ENCODE measurements around the gene EIF4G3.
"Not testable (repeated sequence)": the region's sequence is repeated elsewhere in the genome, so short reads cannot be mapped to it uniquely, and the experiment has no call there.

The EIF4G3 gene

DNA sequence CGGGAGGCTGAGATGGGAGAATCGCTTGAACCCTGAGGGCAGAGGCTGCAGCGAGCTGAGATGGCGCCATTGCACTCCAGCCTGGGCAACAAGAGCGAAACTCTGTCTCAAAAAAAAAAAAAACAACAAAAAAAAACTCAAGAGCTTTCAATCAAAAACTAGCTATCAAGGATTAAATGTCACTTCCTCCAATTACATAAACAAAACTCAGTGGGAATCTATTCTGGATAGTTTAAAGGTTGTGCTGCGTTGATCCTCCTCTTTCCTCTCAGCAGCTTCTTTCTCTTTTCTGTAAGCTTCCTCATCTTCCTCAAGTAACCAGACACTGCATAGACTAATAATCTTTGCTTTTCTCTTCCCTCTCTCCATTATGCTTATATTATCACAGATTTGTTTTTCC is 20.7 kb downstream of the EIF4G3 start:
- no peak for DNase-seq (ENCODE audit: low read depth in 1 of 2, low spot score in 1 of 2)

DNA sequence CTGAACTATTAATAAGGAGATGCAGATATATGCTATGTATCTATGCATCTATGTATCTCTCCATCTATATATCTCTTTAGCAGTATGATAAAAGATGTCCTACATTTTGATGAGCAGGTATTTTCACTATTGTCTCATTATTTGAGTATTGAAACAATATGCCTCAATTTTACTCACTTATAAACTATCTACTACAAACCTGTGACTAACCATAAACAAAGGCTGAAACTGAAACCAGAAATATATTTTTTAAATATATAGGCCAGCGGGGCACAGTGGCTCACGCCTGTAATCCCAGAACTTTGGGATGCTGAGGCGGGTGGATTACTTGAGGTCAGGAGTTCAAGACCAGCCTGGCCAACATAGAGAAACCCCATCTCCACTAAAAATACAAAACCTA is 22.0 kb downstream of the EIF4G3 start:
- DNase-seq (ENCODE audit: low read depth in 1 of 2, low spot score in 1 of 2): no peak

DNA sequence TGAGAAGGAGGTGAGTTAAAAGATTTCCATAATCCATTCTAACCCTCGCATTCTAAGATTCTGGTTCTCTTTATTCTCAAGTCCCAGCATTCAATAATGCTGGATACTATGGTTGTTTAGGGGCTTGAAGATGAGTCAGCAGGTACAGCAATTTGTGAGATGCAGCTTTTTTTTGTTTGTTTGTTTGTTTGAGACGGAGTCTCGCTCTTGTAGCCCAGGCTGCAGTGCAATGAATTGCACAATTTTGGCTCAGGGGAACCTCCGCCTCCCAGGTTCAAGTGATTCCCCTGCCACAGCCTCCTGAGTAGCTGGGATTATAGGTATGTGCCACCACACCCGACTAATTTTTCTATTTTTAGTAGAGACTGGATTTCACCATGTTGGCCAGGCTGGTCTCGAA is 23.3 kb downstream of the EIF4G3 start:
- DNase-seq (ENCODE audit: low read depth in 1 of 2, low spot score in 1 of 2): no peak

DNA sequence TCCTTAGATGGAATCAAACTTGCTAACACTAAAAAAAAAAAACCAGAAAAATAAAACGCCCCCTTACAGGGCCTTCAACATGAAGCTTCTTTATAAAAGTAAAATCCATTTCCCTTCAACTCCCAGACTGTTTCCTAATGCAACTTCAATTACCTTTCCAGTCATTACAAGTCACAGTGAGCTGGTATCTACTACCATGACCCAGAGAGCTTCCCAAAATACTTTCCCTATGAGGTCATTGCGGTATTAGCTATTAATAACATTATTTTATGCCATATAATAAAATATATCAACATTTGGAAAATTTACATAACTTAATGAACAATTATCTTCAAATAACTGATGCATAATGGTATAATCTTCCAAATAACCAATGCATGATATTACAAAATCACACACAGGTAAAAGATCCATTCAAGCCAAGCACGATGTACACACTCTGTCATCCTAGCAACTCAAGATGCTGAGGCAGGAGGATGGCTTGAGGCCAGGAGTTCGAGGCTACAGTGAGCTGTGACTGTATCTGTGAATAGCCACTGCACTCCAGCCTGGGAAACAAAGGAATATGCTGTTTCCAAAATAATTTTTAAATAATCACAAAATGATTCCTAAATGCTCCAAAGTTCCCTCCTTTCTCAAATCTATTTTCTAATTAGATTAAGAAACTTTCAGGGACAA is 24.1 kb downstream of the EIF4G3 start:
- DNase-seq (ENCODE audit: low read depth in 1 of 2, low spot score in 1 of 2): no peak

DNA sequence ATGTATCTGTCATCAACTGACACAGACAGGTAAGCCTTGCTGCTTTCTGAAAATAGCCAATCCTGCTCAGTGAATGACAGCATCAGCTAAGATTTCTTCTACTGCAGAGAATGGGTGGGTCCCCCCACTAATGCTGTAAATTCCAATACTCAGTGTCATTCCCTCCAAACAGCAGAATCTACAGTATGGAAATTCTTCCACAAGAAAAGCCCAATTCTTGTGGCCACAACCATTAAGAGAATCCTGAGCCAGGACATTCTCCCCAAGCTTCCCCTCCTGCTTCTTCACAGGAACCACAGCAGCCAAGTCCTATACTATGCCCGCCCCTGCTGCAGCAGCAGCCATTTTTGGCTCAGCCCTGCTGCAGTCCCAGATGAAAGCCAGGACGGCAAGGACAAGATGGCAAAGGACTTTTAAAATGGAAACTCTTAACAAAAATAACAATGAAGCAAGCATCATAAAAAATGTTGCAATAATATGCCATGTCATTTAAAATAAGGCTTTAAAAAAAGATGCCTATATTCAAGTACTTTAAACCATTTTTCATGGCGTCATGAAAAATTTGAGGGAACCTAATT is 26.8 kb downstream of the EIF4G3 start:
- DNase-seq (ENCODE audit: low read depth in 1 of 2, low spot score in 1 of 2): no peak

DNA sequence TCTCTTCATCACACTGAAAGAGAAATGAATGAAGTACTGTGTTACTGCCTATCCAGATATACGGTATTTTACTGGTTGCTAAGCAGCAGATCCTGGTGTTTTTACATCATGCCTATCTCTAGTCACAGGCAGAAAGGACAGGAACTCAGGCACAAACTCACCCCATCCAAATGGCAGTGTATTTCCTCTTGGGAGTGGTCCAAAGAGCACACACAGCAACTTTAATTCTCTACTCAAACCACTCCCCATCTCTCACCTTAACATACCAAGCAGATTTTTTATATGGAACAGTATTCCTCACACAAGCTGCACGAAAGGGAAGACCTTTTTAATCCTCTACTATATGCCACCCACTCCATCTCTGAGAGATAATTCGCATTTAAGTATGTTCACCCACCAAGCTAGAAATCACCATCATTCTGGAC is 27.3 kb downstream of the EIF4G3 start:
- no peak for DNase-seq (ENCODE audit: low read depth in 1 of 2, low spot score in 1 of 2)

DNA sequence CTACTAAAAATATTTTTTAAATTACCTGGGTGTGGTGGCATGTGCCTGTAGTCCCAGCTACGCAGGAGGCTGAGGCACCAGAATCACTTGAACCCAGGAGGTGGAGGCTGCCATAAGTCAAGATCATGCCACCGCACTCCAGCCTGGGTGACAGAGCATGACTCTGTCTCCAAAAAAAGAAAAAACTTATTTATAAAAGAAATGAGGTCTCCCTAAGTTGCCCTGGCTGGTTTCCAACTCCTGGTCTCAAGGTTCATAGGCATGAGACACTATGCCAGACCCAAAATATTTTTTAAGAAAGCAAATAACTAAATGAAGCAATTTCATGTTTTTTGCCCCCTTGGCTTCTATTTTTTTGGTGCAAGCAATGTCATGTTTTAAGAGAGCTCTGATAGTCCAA is 32.9 kb downstream of the EIF4G3 start:
- no peak for DNase-seq (ENCODE audit: low read depth in 1 of 2, low spot score in 1 of 2)

DNA sequence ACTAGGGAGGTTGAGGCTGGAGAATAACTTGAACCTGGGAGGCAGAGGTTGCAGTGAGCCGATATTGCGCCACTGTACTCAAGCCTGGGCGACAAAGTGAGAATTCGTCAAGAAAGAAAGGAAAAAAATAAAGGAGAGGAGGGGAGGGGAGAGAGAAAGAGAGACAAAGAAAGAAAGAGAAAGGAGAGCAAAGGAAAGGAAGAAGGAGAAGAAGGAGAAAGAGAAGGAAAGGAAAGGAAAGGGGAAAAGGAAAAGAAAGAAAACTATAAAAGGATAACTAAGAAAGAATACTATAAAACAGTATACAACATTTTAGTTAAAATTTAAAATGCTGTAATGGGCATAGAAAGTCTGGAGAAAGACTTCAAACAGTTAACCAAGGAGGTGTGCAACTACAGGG is 33.6 kb downstream of the EIF4G3 start:
- DNase-seq (ENCODE audit: low read depth in 1 of 2, low spot score in 1 of 2): no peak

DNA sequence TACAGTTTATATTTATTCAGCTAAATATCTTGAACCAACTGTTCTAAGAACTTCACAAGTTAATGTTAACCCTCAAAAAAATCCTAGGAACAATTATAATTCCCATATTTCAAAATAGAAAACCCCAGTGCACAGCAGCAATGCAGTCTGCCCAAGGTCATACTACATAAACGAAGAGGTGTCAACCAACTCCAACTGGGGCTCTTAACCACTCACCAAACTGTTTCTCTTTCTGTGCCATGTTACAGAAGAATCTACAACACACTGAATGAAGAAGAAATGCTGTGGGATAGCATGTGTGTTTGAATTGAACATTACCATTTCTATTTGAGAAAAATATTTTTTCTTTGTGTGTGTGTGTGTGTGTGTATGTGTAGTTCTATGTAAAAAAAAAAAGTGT is 35.7 kb downstream of the EIF4G3 start:
- DNase-seq (ENCODE audit: low read depth in 1 of 2, low spot score in 1 of 2): no peak

DNA sequence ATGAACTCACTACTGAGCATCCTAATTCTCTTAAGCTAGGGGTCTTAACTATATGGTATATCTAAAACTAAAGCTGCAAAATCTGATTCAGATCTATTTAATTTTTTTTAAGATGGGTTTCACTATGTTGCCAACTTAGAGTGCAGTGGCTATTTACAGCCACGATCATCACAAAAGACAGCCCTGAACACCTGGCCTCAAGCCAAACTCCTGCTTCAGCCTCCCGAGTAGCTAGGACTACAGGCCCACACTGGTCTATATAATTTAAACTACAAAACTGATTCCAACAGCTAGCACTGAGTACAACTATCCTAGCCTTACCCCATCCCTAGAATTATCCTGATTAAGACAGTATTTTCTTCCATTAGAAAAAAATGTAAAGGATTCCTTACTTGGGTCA is 37.1 kb downstream of the EIF4G3 start:
- no peak for DNase-seq (ENCODE audit: low read depth in 1 of 2, low spot score in 1 of 2)

DNA sequence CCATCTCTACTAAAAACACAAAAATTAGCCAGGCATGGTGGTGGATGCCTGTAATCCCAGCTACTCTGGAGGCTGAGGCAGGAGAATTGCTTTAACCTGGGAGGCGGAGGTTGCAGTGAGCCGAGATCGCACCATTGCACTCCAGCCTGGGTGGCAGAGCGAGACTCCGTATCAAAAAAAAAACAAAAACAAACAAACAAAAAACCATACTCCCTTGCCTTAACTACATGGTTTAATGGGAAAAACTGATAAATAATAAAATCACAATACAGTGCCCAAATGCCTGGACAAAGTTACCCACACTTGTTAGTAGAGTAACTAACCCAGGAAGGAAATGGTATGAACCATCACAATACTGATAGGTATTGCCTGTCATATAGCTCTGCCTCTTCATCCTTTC is 40.4 kb downstream of the EIF4G3 start:
- not testable (repeated sequence) for DNase-seq (ENCODE audit: low read depth in 1 of 2, low spot score in 1 of 2)

DNA sequence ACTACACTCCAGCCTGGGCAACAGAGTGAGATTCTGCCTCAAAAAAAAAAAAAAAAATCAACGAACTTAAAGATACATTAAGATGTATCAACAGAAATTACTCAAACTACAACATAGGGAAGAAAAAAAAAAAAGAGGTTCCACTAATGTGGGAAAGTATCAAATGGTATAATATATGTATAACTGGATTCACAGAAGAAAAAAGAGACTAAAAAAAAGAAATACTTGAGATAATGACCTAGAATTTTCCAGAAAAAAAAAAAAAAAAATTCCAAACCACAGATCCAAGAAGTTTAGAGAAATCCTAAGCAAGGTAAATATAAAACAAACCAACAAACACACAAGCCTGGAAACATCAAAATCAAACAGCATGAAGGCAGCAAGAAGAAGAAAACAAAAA is 45.5 kb downstream of the EIF4G3 start:
- DNase-seq (ENCODE audit: low read depth in 1 of 2, low spot score in 1 of 2): no peak

DNA sequence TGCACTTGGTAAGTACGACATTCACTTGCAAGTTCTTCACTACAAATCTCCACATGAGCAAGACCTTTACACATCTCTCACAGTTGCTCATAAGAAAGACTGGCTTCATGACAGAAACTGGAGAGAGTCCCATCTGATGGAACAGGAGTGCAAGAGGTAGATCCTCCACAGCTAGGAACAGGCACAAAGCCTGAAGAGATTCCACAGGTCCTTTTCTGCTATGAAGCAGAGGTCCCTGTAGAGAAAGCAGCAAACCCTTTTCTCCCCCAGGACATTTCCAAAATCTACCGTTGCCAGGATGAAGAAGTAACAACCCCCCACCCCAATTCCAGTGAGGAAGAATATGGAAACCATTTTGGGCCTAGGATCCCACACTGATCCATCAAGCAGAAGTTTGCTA is 47.3 kb downstream of the EIF4G3 start:
- DNase-seq (ENCODE audit: low read depth in 1 of 2, low spot score in 1 of 2): no peak

DNA sequence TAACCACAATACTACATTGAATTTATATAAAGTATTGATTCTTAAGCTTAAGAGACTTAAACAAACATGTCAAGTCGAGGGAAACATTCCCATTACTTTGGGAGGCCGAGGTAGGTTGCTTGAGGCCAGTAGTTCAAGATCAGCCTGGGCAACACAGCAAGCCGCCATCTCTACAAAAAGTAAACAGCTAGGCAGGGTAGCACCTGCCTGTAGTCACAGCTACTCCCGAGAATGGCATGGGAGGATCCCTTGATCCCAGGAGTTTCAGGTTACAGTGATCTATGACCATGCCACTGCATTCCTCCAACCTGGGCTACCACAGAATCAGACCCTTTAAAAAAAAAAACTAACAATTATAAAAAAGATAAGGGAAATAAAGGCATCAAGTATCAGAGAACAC is 50.4 kb downstream of the EIF4G3 start:
- no peak for DNase-seq (ENCODE audit: low read depth in 1 of 2, low spot score in 1 of 2)

DNA sequence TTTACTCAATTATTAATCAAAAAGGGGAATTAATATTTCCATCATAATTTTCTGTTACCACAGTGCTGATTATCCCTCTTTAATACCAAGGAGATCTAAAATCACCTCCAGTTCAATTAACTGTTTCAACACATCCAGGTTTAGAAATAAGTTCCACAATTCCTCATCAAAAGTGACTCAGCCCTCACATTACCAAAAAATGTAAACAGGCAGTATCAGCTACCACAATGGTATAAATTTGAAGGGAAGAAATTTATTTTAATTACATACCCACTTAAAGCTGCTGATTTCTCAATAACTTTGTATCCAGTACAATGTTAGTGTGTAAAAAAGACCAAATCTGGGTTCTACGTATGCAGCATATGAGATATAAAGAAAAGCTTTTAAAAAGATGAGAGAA is 51.9 kb downstream of the EIF4G3 start:
- DNase-seq (ENCODE audit: low read depth in 1 of 2, low spot score in 1 of 2): no peak

DNA sequence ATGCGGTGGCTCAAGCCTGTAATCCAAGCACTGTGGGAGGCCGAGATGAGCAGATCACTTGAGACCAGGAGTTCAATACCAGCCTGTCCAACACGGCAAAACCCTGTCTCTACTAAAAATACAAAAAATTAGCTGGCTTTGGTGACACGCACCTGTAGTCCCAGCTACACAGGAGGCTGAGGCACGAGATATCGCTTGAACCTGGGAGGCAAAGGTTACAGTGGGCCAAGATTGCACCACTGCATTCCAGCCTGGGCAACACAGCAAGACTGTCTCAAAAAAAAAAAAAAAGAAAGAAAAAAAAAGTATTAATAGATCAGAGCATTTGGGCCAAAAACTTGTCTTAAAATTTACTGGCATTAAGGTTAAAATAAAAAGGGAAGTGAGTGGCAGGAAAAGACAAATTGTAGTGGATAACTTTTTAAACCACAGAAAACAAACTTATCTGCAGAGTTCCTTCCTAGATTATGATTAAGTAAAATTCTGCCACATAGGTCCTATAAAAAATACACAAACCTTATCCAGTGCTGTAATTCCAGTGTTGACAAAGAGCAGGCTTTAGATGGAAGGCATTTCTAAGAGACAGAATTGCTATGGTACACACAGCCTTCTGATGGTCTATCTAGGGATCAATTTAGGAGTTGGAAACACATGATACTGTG is 53.3 kb downstream of the EIF4G3 start:
- no peak for DNase-seq (ENCODE audit: low read depth in 1 of 2, low spot score in 1 of 2)

DNA sequence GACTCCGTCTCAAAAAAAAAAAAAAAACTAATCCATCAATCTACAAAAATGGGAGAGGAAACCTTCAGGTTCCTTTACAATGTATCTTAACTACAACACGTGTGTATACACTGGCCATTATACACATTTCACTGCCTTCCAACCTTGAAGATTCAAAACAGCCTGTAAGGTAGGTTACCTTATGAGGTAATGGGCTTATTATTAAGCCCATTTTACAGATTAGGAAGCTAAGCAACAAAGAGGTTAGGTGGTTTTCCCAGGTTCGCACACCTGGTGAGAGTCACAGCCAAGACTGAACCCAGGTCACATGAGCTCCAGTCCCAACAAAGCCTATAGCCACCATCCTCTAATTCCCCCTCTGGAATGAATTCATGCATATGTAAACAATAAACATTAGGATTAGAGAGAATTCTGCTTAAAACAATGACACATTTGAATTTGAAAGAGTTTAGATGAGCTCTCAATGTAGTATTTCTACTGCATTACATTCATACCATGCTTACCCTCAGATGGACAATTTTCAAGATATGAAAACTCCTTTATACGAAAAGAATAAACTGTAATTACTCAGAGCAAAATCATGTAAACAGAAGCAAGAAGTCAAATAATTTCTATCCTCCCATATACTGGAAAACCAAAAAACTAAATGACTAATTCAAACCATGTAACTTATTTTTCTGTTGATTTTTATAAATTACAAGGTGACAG is 54.8 kb downstream of the EIF4G3 start:
- DNase-seq (ENCODE audit: low read depth in 1 of 2, low spot score in 1 of 2): no peak

DNA sequence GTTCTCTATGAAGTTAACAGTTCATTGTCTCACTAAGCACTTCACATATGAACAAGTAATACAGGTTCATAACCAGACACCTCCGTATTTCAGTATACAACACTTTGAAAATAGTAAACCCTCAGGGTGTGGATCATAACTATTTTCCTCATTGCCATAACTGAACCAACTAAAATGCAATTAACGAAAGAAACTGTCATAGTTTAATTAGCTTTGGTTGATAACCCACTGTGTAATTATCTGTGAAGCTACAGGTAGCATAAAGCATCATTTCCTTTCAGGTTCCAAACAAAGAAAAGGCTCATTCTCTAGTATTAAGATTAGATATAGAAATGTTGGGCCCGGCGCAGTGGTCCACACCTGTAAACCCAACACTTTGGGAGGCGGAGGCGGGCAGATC is 58.5 kb downstream of the EIF4G3 start:
- DNase-seq (ENCODE audit: low read depth in 1 of 2, low spot score in 1 of 2): no peak

DNA sequence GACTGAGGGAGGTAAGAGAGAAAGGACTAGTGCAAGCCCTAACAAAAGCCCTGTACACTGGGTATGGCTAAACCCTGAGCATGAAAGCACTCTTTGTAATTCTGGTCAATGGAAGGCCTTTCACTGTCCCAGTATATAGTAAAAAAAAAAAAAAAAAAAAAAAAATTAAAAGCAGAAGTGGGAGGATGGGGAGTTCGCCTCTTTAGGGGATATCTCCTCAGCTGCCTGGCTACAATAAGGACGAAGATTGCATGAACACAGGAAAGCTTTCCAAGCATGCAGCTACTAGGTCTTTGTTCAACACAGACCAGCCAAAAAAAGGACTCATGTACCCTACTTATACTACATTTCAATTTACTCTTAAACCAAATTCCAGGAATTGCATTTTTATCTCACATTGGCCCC is 59.1 kb downstream of the EIF4G3 start:
- no peak for DNase-seq (ENCODE audit: low read depth in 1 of 2, low spot score in 1 of 2)

DNA sequence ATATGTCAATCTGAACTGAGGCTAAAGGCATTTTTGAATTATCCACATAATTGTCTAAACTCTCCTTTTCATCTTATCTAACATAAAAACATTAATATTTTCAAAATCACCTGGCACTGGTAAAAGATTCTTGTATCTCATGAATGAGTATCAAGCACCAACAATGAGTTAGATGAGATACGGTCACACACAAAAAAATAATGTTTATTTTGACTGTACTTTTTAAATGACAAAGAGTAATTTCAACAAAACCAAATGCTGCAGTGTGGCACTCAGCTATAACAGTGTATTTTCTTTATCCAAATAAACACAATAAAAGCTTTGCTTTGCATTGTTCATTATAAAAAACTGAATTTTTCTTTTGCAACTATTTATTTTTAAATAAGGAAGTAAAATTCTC is 59.5 kb downstream of the EIF4G3 start:
- DNase-seq (ENCODE audit: low read depth in 1 of 2, low spot score in 1 of 2): no peak

DNA sequence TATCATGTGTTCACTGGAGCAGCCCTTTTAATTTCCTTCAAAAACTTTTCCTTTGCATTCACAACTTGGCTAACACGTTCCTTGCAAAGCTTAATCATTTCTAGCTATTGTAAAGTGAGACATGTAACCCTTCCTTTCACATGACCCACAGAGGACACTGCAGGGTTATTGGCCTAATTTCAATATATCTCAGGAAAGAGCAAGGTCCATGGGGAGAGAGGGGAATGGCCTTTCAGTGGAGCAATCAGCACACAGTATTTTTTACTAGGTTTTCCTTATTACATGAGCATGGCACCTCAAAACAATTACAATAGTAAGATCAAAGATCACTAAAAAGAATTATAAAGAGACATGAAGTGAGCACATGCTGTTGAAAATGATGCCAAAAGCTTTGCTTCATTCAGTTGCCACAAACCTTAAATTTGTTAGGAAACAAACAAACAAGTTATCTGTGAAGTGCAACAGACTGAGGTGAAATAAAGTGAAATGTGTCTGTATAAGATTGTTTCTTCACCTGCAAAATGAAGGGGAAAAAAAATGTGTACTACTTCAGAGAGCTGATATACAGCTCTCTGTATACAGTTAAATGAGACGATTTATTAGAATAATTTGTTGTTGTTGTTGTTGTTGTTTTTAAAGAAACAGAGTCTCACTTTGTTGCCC is 61.5 kb downstream of the EIF4G3 start:
- no peak for DNase-seq (ENCODE audit: low read depth in 1 of 2, low spot score in 1 of 2)

DNA sequence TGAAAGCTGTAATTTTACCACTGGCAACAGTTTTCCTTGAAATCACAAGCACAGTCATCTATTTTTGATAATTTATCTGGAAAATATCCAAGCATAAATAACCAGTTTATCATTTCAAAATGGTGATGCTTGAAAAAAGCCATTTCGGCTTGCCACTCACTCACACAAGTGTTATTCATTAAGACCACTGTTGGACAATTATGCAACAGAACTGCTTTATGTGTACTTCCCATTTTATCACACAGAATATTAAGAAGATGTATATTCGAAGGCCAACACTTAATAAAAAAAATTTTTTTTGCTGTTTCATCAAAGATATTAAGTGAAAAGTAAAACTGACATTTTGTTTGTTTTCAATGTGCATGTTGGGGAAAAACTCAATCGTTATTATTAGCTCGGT is 62.3 kb downstream of the EIF4G3 start:
- DNase-seq (ENCODE audit: low read depth in 1 of 2, low spot score in 1 of 2): no peak

All from activated T-helper 1 cell treated with anti-CD3 and anti-CD28 coated beads, Interleukin-2, amount 50 U/mL, for 16 hours (primary cell).